ENCODE measurements around the gene ADAM11.

ADAM11 gene

GRCh38 chr17:44775838-44776621, 17.2 kb downstream of the ADAM11 start:
- no peak for DNase-seq (ENCODE audit: low spot score)

- no peak for DNase-seq (ENCODE audit: low spot score)
Measured at GRCh38 chr17:44776628-44777393, 18.0 kb downstream of the ADAM11 start.

- no peak for DNase-seq (ENCODE audit: low spot score)
Measured at GRCh38 chr17:44777394-44778348, 18.9 kb downstream of the ADAM11 start.

- no peak for DNase-seq (ENCODE audit: low spot score)
Measured at GRCh38 chr17:44778656-44779210, 19.9 kb downstream of the ADAM11 start.

- peak; percentile 79 for DNase-seq (ENCODE audit: low spot score)
Measured at GRCh38 chr17:44779211-44780025, 20.6 kb downstream of the ADAM11 start.

- no peak for DNase-seq (ENCODE audit: low spot score)
Measured at GRCh38 chr17:44780161-44780560, 21.4 kb downstream of the ADAM11 start.

GRCh38 chr17:44780845-44781480, 22.2 kb downstream of the ADAM11 start:
- no peak for DNase-seq (ENCODE audit: low spot score)

- DNase-seq (ENCODE audit: low spot score): peak; percentile 67
Measured at GRCh38 chr17:44781551-44782325, 22.9 kb downstream of the ADAM11 start.

GRCh38 chr17:44782326-44782850, 23.6 kb downstream of the ADAM11 start:
- DNase-seq (ENCODE audit: low spot score): no peak

- no peak for DNase-seq (ENCODE audit: low spot score)
Measured at GRCh38 chr17:44785921-44786320, 27.1 kb downstream of the ADAM11 start.

GRCh38 chr17:44786551-44787081, 27.8 kb downstream of the ADAM11 start:
- DNase-seq (ENCODE audit: low spot score): no peak

GRCh38 chr17:44787271-44787940, 28.6 kb downstream of the ADAM11 start:
- DNase-seq (ENCODE audit: low spot score): no peak

- DNase-seq (ENCODE audit: low spot score): no peak
Measured at GRCh38 chr17:44788139-44788538, 29.4 kb downstream of the ADAM11 start.

GRCh38 chr17:44792276-44792675, 33.5 kb downstream of the ADAM11 start:
- no peak for DNase-seq (ENCODE audit: low spot score)

- DNase-seq (ENCODE audit: low spot score): no peak
Measured at GRCh38 chr17:44793885-44794842, 35.4 kb downstream of the ADAM11 start.

GRCh38 chr17:44794851-44795413, 36.1 kb downstream of the ADAM11 start:
- peak; percentile 99 for DNase-seq (ENCODE audit: low spot score)

- no peak for DNase-seq (ENCODE audit: low spot score)
Measured at GRCh38 chr17:44795421-44795820, 36.6 kb downstream of the ADAM11 start.

Data from kidney capillary endothelial cell (primary cell).